COLO668 (cell line): ENCODE results near the gene LRRC8B.
"Not testable (repeated sequence)": the region's sequence is repeated elsewhere in the genome, so short reads cannot be mapped to it uniquely, and the experiment has no call there.

ENCODE experiments used
- DNase-seq: peaks from one replicate; lab custom pipeline; 2025; ENCODE audit not compliant: unreplicated experiment; lab: John Stamatoyannopoulos, UW

Gene LRRC8B

GRCh38 chr1:89524369-89525168 is at the start of gene LRRC8B:
TSS of gene LRRC8B (plus strand) at chr1:89524829. CDS start at chr1:89582651, 57,822 bp downstream.
- peak; percentile 97 for DNase-seq

- DNase-seq: no peak
These were observed 49.4 kb upstream of the LRRC8B start for GRCh38 chr1:89475269-89475668.

GRCh38 chr1:89476072-89476471 is 48.6 kb upstream of the LRRC8B start:
- DNase-seq: no peak

- DNase-seq: peak; percentile 85
These were observed 41.4 kb upstream of the LRRC8B start for GRCh38 chr1:89483010-89483756.

- no peak for DNase-seq
These were observed 40.9 kb upstream of the LRRC8B start for GRCh38 chr1:89483757-89484077.

GRCh38 chr1:89484092-89485038 is 40.3 kb upstream of the LRRC8B start:
- DNase-seq: no peak

GRCh38 chr1:89487972-89488371 is 36.7 kb upstream of the LRRC8B start:
- no peak for DNase-seq

GRCh38 chr1:89489047-89489729 is 35.4 kb upstream of the LRRC8B start:
- DNase-seq: no peak

- no peak for DNase-seq
These were observed 34.2 kb upstream of the LRRC8B start for GRCh38 chr1:89490389-89490788.

GRCh38 chr1:89499320-89499719 is 25.3 kb upstream of the LRRC8B start:
- DNase-seq: no peak

- no peak for DNase-seq
These were observed 22.6 kb upstream of the LRRC8B start for GRCh38 chr1:89502042-89502441.

GRCh38 chr1:89502895-89503294 is 21.7 kb upstream of the LRRC8B start:
- no peak for DNase-seq

GRCh38 chr1:89503690-89504089 is 20.9 kb upstream of the LRRC8B start:
- no peak for DNase-seq

GRCh38 chr1:89510061-89510460 is 14.6 kb upstream of the LRRC8B start:
- not testable (repeated sequence) for DNase-seq

- no peak for DNase-seq
These were observed 11.5 kb upstream of the LRRC8B start for GRCh38 chr1:89512996-89513720.

- DNase-seq: no peak
These were observed 8.6 kb upstream of the LRRC8B start for GRCh38 chr1:89516055-89516454.

- no peak for DNase-seq
These were observed 6.4 kb upstream of the LRRC8B start for GRCh38 chr1:89518221-89518631.

GRCh38 chr1:89519779-89520358 is 4.8 kb upstream of the LRRC8B start:
- DNase-seq: no peak

- not testable (repeated sequence) for DNase-seq
These were observed 2.7 kb upstream of the LRRC8B start for GRCh38 chr1:89521977-89522376.
